Esophagus muscularis mucosa (tissue), 4 donors: ENCODE measurements around the gene TRPC4AP. TPM values are rescaled to one million over a fixed set of nuclear protein-coding genes. Genes with fewer than 3 reads are reported as not detected.
A peak's percentile ranks its signal among the peaks of the same experiment; 100 is the strongest.

ENCODE experiments used
- DNase-seq: peaks from one replicate; pipeline ENCODE4 v3.0.0-alpha.2; 2017; ENCODE audit errors: extremely low spot score
- H3K27ac ChIP-seq, 4 donors: fragments of 200-600 bp; sonication (generic); replicated peaks in 1 of 4; 1 replicate in 3 of 4; 2 replicates in 1 of 4; pipeline ENCODE4 v1.5.1; 2016 to 2019; ENCODE audit warnings: mild to moderate bottlenecking in 1 of 4
- H3K27me3 ChIP-seq, 4 donors: fragments of 200-600 bp; sonication (generic); one replicate each; pipeline versions ENCODE4 v1.5.1 to v1.6.0; 2016 to 2019
- H3K36me3 ChIP-seq, 4 donors: fragments of 200-600 bp; sonication (generic); one replicate each; pipeline ENCODE4 v1.5.1; 2016 to 2019
- H3K4me1 ChIP-seq, 4 donors: fragments of 200-600 bp; sonication (generic); one replicate each; pipeline ENCODE4 v1.5.1; 2016 to 2019
- H3K4me3 ChIP-seq, 4 donors: fragments of 200-600 bp; sonication (generic); 1 replicate in 2 of 4; 2 replicates in 2 of 4; pipeline ENCODE4 v1.5.1; 2016 to 2019; ENCODE audit warnings: mild to moderate bottlenecking in 4 of 4, moderate library complexity in 1 of 4
- H3K9me3 ChIP-seq, 4 donors: fragments of 200-600 bp; sonication (generic); 1 replicate in 3 of 4; 2 replicates in 1 of 4; pipeline ENCODE4 v1.5.1; 2016 to 2019
- EP300 ChIP-seq: sonication (generic); formaldehyde crosslinking; IDR thresholded peaks from one replicate; pipeline ENCODE4 v1.6.1; 2017; ENCODE audit warnings: antibody characterized with exemption
- POLR2A ChIP-seq: fragments of 450-650 bp; IDR thresholded peaks from one replicate; pipeline ENCODE4 v1.6.1; 2017; ENCODE audit warnings: antibody characterized with exemption, moderate library complexity, mild to moderate bottlenecking, low read depth
- POLR2AphosphoS5 ChIP-seq, 2 donors: sonication (generic); formaldehyde crosslinking; IDR thresholded peaks; one replicate each; pipeline ENCODE4 v1.6.1; 2017; ENCODE audit warnings: antibody characterized with exemption in 2 of 2
- WGBS: methylation state at CpG from one replicate; pipeline ENCODE4 v1.1.5; 2018; 5-methylcytosine and 5-hydroxymethylcytosine counted together
- intact Hi-C: fragments of 100-400 bp; cut with DNase I; formaldehyde crosslinking; loops from one replicate; pipeline ENCODE4 v1.15.1; 2023
- total RNA-seq, 4 donors: library from RNA; depleted of rRNA; stranded (reverse); fragments of >200 nt; gene quantifications; one replicate each; pipeline versions ENCODE4 v1.1.0 to v1.2.1, GENCODE V29; 2016
- TF ChIP-seq, protein P1 (sequence below), 3 experiments: fragments of 200-600 bp in 2 of 3; fragments of 450-650 bp in 1 of 3; sonication (generic) in 2 of 3; IDR thresholded peaks; one replicate each; pipeline ENCODE4 v1.5.1; 2017 to 2019; ENCODE audit warnings: antibody characterized with exemption in 3 of 3, mild to moderate bottlenecking in 2 of 3, moderate library complexity in 1 of 3

Gene TRPC4AP
- total RNA-seq = 10 to 100 TPM; 44.1 to 58.2 (median 52.1) TPM

- 16% methylated on average over 19 of the region's 69 CpGs for WGBS
- Histone ChIP-seq H3K9me3 (no peaks in the 10 kb centered on the region), H3K4me1 (peaks cover 41 to 58% (median 51%) of the 10 kb centered on the region in 4 donors), H3K36me3 (peaks cover 0 to 10% (median 7%) of the 10 kb centered on the region in 4 donors), H3K27ac (peak within 1 kb of the TSS; percentile 93 to 97 (median 95)), H3K27me3 (no peaks in the 10 kb centered on the region), H3K4me3 (peak within 1 kb of the TSS; percentile 91 to 99 (median 96))
- intact Hi-C loops = loop anchor here (5.0 kb wide), 1 partner anchor 220 kb away; the partner anchor contains the start of gene GGT7
- peak; percentile 96 for DNase-seq
- peak; percentile 89 to 90 for TF ChIP-seq POLR2AphosphoS5 (IDR thresholded peaks at IDR 0.05)
- TF ChIP-seq POLR2A = peak; percentile 26
- TF ChIP-seq, protein P1, sequence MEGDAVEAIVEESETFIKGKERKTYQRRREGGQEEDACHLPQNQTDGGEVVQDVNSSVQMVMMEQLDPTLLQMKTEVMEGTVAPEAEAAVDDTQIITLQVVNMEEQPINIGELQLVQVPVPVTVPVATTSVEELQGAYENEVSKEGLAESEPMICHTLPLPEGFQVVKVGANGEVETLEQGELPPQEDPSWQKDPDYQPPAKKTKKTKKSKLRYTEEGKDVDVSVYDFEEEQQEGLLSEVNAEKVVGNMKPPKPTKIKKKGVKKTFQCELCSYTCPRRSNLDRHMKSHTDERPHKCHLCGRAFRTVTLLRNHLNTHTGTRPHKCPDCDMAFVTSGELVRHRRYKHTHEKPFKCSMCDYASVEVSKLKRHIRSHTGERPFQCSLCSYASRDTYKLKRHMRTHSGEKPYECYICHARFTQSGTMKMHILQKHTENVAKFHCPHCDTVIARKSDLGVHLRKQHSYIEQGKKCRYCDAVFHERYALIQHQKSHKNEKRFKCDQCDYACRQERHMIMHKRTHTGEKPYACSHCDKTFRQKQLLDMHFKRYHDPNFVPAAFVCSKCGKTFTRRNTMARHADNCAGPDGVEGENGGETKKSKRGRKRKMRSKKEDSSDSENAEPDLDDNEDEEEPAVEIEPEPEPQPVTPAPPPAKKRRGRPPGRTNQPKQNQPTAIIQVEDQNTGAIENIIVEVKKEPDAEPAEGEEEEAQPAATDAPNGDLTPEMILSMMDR (IDR thresholded peaks at IDR 0.05) = peak; percentile 96 to 98 (median 97)
- no peak for TF ChIP-seq EP300
Observed at GRCh38 chr20:35092524-35093266, at the start of gene TRPC4AP. Gene TRPC4AP, minus strand, starts transcription at chr20:35092807. Its CDS starts 26 bp downstream, at chr20:35092781.

- H3K9me3 ChIP-seq = no peaks in the 10 kb centered on the region
- WGBS = 84% methylated on average over 10 of the region's 11 CpGs
- TF ChIP-seq EP300 = no peak
- TF ChIP-seq, protein P1 (IDR thresholded peaks at IDR 0.05) = no peak
- no peak for TF ChIP-seq POLR2A
- no peak for TF ChIP-seq POLR2AphosphoS5 (IDR thresholded peaks at IDR 0.05)
- intact Hi-C loops = no loop called here
- H3K4me1 ChIP-seq = peaks cover 13 to 23% (median 18%) of the 10 kb centered on the region in 4 donors
- H3K27me3 ChIP-seq = no peaks in the 10 kb centered on the region
- peaks cover 23 to 92% (median 78%) of the 10 kb centered on the region in 4 donors for H3K36me3 ChIP-seq
- peak overlapping the region; percentile 40 to 71 (median 57) for H3K27ac ChIP-seq
- no peak overlapping the region for H3K4me3 ChIP-seq
- no peak for DNase-seq
Observed at GRCh38 chr20:35135867-35136586, 43.4 kb upstream of the TRPC4AP start.

GRCh38 chr20:35134880-35135279 is 42.3 kb upstream of the TRPC4AP start:
- peak overlapping the region; percentile 40 to 58 (median 50) for H3K27ac ChIP-seq

GRCh38 chr20:35134472-35134871 is 41.9 kb upstream of the TRPC4AP start:
- Histone ChIP-seq H3K9me3 (no peaks in the 10 kb centered on the region), H3K36me3 (peaks cover 24 to 92% (median 84%) of the 10 kb centered on the region in 4 donors), H3K27ac (peak overlapping the region; percentile 40 to 58 (median 50)), H3K27me3 (no peaks in the 10 kb centered on the region), H3K4me1 (peaks cover 13 to 23% (median 18%) of the 10 kb centered on the region in 4 donors), H3K4me3 (no peak overlapping the region)
- intact Hi-C loops = no loop called here
- DNase-seq = no peak
- TF ChIP-seq POLR2AphosphoS5 (IDR thresholded peaks at IDR 0.05) (no peak), EP300 (no peak), POLR2A (no peak)
- TF ChIP-seq, protein P1 (IDR thresholded peaks at IDR 0.05) = no peak
- 76% methylated on average over 9 of the region's 9 CpGs for WGBS

More at GRCh38 chr20:35134880-35135279, 42.3 kb upstream of the TRPC4AP start:
- no peaks in the 10 kb centered on the region for H3K27me3 ChIP-seq
- no peaks in the 10 kb centered on the region for H3K9me3 ChIP-seq
- no peak for TF ChIP-seq POLR2A
- TF ChIP-seq POLR2AphosphoS5 (IDR thresholded peaks at IDR 0.05) = no peak
- TF ChIP-seq EP300 = no peak
- TF ChIP-seq, protein P1 (IDR thresholded peaks at IDR 0.05) = no peak
- H3K4me1 ChIP-seq = peaks cover 13 to 23% (median 18%) of the 10 kb centered on the region in 4 donors
- intact Hi-C loops = no loop called here
- WGBS = 78% methylated on average over 6 of the region's 6 CpGs
- no peak overlapping the region for H3K4me3 ChIP-seq
- peaks cover 24 to 92% (median 82%) of the 10 kb centered on the region in 4 donors for H3K36me3 ChIP-seq
- no peak for DNase-seq
